ENCODE data around the gene CEP83.

The CEP83 gene

DNA sequence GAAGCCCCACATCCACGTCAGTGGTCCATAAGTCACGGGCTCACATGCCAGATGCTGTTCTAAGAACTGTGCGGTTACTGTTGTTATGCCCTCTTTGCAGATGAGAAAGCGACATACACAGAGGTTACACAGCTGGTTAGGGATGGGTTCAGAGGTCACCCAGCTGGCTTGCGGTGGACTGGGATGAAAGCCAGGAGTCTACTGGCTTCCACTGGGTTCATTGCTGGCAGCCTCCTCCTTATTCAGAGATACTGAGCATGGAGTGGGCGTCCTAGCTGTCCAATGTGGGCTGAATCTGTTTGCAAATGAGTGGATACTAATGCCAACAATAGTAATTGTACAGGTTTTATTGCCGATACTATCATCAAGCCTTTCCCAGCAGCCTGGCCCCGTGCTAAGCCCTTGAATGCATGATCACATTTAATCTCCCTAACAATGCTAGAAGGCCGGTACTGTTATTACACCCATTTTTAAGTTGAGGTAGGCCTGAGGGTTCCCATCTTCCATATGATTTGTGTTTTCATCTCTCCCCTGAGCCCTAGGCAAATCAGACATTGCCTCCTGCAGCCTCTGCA lies 182.2 kb downstream of the CEP83 start:
- no peak for TF ChIP-seq ZC3H10 (CRISPR knock-in tag; IDR thresholded peaks at IDR 0.05)
- no peak for TF ChIP-seq TCF4 (CRISPR knock-in tag; IDR thresholded peaks at IDR 0.05; ENCODE audit: borderline replicate concordance)
- TF ChIP-seq, protein P1, sequence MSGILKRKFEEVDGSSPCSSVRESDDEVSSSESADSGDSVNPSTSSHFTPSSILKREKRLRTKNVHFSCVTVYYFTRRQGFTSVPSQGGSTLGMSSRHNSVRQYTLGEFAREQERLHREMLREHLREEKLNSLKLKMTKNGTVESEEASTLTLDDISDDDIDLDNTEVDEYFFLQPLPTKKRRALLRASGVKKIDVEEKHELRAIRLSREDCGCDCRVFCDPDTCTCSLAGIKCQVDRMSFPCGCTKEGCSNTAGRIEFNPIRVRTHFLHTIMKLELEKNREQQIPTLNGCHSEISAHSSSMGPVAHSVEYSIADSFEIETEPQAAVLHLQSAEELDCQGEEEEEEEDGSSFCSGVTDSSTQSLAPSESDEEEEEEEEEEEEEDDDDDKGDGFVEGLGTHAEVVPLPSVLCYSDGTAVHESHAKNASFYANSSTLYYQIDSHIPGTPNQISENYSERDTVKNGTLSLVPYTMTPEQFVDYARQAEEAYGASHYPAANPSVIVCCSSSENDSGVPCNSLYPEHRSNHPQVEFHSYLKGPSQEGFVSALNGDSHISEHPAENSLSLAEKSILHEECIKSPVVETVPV (CRISPR knock-in tag; IDR thresholded peaks at IDR 0.05), result no peak
- no peak for TF ChIP-seq TOX (CRISPR knock-in tag; IDR thresholded peaks at IDR 0.05; ENCODE audit: borderline replicate concordance)
- no peak for TF ChIP-seq GLIS3 (CRISPR knock-in tag; IDR thresholded peaks at IDR 0.05)
- no peak for TF ChIP-seq ZFP30 (CRISPR knock-in tag; IDR thresholded peaks at IDR 0.05)
- TF ChIP-seq ZNF565 (CRISPR knock-in tag; conservative IDR thresholded peaks at IDR 0.05; ENCODE audit: low read depth), result no peak
- no peak for TF ChIP-seq OSR1 (CRISPR knock-in tag; IDR thresholded peaks at IDR 0.05)
- TF ChIP-seq ISL1 (CRISPR knock-in tag; IDR thresholded peaks at IDR 0.05), result no peak
- TF ChIP-seq, protein P2, sequence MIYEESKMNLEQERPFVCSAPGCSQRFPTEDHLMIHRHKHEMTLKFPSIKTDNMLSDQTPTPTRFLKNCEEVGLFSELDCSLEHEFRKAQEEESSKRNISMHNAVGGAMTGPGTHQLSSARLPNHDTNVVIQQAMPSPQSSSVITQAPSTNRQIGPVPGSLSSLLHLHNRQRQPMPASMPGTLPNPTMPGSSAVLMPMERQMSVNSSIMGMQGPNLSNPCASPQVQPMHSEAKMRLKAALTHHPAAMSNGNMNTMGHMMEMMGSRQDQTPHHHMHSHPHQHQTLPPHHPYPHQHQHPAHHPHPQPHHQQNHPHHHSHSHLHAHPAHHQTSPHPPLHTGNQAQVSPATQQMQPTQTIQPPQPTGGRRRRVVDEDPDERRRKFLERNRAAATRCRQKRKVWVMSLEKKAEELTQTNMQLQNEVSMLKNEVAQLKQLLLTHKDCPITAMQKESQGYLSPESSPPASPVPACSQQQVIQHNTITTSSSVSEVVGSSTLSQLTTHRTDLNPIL (CRISPR knock-in tag; IDR thresholded peaks at IDR 0.05; ENCODE audit: low read depth), result no peak
- no peak for TF ChIP-seq ZFP3 (CRISPR knock-in tag; IDR thresholded peaks at IDR 0.05)
- TF ChIP-seq ESRRG (CRISPR knock-in tag; IDR thresholded peaks at IDR 0.05), result no peak
- no peak for ATAC-seq

- no peak for ATAC-seq
- TF ChIP-seq ZFP30 (CRISPR knock-in tag; IDR thresholded peaks at IDR 0.05) (no peak), PATZ1 (CRISPR knock-in tag; IDR thresholded peaks at IDR 0.05; ENCODE audit: borderline replicate concordance) (no peak), ESRRG (CRISPR knock-in tag; IDR thresholded peaks at IDR 0.05) (no peak), ISL1 (CRISPR knock-in tag; IDR thresholded peaks at IDR 0.05) (no peak), ZC3H10 (CRISPR knock-in tag; IDR thresholded peaks at IDR 0.05) (no peak), CSDC2 (CRISPR knock-in tag; IDR thresholded peaks at IDR 0.05) (no peak), ZNF8 (CRISPR knock-in tag; IDR thresholded peaks at IDR 0.05) (no peak), SNAI2 (CRISPR knock-in tag; IDR thresholded peaks at IDR 0.05) (no peak), GLIS3 (CRISPR knock-in tag; IDR thresholded peaks at IDR 0.05) (no peak), TOX (CRISPR knock-in tag; IDR thresholded peaks at IDR 0.05; ENCODE audit: borderline replicate concordance) (no peak), OSR1 (CRISPR knock-in tag; IDR thresholded peaks at IDR 0.05) (no peak)
- TF ChIP-seq, protein P2 (CRISPR knock-in tag; IDR thresholded peaks at IDR 0.05; ENCODE audit: low read depth), result no peak
- TF ChIP-seq, protein P3, sequence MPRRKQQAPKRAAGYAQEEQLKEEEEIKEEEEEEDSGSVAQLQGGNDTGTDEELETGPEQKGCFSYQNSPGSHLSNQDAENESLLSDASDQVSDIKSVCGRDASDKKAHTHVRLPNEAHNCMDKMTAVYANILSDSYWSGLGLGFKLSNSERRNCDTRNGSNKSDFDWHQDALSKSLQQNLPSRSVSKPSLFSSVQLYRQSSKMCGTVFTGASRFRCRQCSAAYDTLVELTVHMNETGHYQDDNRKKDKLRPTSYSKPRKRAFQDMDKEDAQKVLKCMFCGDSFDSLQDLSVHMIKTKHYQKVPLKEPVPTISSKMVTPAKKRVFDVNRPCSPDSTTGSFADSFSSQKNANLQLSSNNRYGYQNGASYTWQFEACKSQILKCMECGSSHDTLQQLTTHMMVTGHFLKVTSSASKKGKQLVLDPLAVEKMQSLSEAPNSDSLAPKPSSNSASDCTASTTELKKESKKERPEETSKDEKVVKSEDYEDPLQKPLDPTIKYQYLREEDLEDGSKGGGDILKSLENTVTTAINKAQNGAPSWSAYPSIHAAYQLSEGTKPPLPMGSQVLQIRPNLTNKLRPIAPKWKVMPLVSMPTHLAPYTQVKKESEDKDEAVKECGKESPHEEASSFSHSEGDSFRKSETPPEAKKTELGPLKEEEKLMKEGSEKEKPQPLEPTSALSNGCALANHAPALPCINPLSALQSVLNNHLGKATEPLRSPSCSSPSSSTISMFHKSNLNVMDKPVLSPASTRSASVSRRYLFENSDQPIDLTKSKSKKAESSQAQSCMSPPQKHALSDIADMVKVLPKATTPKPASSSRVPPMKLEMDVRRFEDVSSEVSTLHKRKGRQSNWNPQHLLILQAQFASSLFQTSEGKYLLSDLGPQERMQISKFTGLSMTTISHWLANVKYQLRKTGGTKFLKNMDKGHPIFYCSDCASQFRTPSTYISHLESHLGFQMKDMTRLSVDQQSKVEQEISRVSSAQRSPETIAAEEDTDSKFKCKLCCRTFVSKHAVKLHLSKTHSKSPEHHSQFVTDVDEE (CRISPR knock-in tag; IDR thresholded peaks at IDR 0.05), result no peak
- TF ChIP-seq, protein P4, sequence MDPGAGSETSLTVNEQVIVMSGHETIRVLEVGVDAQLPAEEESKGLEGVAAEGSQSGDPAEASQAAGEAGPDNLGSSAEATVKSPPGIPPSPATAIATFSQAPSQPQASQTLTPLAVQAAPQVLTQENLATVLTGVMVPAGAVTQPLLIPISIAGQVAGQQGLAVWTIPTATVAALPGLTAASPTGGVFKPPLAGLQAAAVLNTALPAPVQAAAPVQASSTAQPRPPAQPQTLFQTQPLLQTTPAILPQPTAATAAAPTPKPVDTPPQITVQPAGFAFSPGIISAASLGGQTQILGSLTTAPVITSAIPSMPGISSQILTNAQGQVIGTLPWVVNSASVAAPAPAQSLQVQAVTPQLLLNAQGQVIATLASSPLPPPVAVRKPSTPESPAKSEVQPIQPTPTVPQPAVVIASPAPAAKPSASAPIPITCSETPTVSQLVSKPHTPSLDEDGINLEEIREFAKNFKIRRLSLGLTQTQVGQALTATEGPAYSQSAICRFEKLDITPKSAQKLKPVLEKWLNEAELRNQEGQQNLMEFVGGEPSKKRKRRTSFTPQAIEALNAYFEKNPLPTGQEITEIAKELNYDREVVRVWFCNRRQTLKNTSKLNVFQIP (CRISPR knock-in tag; IDR thresholded peaks at IDR 0.05; ENCODE audit: borderline replicate concordance, low read depth), result no peak
- TF ChIP-seq, protein P1 (CRISPR knock-in tag; IDR thresholded peaks at IDR 0.05), result no peak
Observed at GRCh38 chr12:94276725-94277124, 182.9 kb downstream of the CEP83 start.
